Measurements from ENCODE around the gene GNAI2.
"Not testable (repeated sequence)": the region's sequence is repeated elsewhere in the genome, so short reads cannot be mapped to it uniquely, and the experiment has no call there.

Gene GNAI2

DNA sequence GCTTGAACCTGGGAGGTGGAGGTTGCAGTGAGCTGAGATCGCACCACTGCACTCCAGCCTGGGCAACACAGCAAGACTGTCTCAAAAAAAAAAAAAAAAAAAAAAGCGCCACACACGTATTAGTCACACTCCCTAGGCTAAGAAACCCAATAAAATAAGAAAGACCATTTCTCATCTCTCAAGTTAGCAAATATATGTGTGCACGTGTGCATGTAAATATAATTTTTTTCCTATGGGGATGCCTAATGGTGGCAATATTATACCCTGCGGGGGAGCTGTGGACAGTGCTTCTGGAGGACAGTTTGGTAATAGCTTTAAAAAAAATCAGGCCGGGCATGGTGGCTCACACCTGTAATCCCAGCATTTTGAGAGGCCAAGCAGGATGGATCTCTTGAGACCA lies 48.1 kb downstream of the GNAI2 start:
- not testable (repeated sequence) for DNase-seq

DNA sequence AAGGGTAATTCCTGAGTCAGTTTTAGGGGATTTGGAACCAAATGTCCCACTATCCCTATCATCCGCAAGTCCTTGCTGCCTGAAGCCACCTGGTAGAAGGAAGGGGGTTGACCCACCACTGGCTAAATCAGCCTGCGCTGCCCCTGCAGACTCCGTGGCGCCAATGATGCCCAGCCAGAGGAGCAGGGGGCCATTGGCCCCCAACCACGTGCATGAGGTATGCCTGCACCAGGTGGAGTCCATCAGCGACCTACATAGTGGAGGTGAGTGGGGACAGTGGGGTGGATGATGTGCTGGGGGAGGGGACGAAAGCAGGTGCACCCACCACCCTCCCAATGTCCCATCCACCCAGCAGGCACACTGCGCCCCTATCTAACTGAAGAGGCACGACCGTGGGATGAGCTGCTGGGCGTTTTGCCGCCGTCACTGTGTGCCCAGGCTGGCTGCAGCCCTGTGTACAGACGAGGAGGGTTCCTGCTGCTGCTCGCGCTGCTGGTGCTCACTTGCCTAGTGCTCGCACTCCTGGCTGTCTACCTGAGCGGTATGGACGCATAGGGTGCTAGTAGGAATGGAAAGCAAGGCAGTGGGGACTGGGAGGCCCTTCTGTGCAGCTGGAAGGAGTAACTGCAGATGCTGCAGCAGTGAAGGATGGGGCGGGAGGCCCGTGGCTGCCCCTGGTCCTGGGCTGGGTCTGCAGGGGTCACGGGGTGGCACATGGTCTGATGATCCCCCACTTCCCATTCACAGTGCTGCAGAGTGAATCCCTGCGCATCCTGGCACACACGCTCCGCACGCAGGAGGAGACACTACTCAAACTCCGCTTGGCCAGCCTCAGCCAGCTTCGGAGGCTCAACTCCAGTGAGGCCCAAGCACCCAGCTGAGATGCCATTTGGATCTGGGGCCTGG lies 50.6 kb downstream of the GNAI2 start:
- DNase-seq: no peak

DNA sequence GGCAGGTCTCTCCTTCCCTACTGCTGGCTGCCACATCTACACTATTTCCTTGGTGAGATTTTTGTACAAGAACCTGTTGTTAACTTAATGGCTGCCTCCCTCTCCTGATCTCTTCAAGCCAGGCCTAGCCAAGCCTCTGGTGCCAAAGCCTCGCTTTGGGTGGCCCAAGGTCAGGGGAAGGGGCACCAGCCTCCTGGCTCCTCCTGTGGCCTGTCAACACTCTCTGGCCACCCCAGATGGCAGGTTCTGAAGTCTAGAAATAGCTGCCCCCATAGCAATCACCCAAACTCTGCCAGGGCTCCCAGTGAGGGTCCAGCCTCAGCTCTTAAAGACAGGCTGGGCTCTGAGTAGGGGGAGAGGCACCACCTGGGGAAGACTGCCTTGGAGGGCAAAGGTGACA lies 51.3 kb downstream of the GNAI2 start:
- DNase-seq: no peak

DNA sequence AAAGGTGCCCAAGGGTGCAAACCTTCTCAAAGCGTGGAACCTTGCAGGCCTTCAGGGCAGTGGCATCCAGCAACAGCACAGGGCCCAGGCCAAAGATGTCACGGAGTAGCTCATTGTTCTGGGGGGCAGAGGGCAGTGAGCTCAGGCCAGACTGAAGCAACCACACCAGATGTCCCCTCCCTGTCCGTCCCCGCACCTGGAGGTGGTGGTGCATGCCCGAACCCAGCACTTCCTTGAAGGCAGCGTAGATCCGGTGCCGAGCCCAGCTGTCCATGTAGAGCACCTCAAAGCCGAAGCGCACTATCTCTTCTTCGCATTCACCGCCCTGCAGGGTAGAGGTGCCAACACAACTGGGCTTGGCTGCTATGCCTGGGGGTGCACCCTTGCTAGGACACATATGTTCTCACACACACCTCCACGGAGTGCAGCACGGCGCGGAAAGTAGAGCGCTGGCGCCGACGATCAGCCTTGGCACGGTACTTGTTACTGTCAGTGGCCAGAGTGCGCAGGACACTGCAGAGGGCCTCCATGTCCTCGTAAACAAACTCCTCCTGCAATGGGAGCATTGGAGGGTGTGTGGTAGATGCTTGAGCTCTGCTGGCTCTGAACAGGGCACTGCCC lies 52.5 kb downstream of the GNAI2 start:
- DNase-seq: no peak

DNA sequence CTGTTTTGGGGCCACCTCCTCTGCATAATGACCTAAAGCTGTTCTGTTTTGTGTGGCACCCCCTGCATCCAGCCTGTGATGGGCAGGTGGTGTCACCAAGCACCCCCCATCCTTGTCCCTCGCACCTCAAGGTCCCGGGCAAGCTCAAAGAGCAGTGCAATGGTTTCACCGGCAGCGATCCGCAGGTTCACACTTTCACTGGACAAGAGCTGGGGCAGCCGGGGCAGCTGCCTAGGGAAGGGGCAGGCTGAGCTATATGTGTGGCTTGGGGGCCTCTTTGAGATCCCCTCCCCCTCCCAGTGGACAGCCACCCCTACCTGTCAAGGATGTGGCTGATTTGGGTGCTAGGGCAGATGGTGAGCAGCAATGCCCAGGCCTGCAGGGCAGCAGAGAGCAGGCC lies 53.1 kb downstream of the GNAI2 start:
- no peak for DNase-seq

DNA sequence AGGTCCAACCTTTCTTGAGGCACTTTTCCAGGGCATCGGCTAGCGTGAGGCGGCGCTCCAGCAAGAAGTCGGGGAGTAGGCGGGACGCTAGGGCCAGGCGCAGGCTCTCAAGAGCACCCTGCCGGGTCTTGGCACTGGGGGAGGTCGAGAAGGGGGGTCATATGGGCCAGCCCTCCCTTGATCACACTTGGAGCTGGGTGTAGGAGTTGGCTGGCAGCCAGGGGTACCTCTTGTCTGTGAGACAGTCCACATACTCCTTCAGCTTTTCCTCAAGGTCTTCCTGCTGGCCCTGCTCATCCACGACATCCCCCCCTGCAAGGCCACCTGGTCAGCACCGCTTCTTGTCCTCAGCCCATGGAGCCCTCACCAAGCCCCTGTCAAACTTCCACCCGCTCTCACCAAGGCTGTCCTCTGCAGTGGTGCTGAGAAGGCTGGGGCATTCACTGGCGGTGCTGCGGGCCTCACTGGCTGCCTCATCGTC lies 54.2 kb downstream of the GNAI2 start:
- no peak for DNase-seq

DNA sequence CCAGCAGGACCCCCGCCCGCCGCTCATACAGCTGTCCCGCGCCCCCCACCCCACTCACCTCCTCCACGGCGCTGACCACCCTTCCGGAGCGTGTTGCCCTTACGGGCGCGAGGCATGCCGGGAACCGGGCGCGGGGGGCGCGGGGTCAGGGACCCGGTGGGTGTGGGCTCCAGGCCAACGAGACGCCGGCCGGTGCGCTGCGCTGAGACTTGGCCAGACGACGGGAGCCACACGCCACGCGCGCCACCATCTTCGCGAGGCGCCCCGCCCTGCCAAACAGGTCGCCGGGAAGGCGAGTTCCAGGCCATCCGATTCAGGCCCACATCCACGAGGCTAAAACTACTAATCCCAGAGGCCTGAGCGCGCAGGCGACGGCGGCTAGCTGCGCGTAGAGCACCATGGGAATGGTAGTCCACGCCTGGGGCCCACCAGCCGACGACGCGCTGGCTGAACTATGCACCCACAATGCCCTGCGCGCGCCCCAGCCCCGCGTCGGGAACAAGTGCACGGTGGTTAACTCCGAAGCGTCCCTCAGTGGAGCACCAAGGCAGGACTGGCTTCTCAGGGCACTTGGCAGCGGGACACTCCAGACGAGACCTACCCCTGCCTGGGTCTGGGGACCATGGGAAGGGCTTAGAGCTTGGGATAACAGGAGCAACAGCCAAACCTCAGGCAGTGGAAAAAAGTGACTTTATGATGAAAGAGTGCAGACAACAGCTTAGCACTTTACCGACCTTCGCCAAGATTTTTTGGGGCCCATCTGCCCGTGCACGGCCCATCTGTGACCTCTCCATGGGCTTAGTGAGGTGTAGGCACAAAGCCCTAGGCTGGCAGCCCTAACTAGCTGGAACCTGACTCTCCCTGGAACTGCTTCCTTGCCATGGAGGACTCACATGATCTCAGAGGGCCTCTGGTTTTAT lies 56.4 kb downstream of the GNAI2 start, which contains the start of gene IFRD2:
Gene IFRD2 (minus strand): TSS at position 271 of the 920 bp plus-strand sequence. CDS start 155 bp downstream, at position 116.
- peak; percentile 97 for DNase-seq

DNA sequence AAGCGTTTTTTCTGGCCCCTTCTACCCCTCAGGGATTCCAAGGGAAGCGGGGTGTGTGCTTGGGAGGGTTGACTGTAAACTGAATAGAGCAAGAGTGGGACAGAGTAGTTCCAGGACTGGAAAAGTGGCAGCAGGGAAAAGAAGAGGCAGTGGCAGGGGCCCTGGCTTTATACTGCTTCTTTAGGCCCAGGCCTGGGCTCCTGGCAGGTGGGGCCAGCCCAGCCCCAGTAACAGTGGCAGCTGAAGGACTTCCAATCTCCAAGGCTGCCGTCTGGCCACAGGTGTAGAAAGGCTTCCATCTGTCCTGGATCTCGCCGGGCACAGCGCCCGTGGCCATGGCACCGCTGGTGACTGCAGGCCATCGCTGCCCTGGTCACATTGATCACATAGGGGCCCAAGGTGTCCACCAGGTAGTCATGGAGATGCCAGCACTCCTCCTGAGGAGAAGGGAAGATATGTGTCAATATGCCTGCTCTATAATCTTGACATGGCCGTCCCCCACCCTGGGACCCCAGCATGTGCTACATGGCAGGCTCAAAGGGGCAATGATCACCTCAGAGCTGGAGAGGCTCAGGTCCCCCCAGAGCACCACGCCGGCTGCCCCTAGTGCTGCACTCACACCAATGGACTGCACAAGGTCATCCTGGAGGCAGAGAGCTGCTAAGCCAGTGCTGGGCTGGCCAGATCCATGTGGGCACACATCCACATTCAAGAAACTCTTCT lies 57.2 kb downstream of the GNAI2 start:
- DNase-seq: no peak

DNA sequence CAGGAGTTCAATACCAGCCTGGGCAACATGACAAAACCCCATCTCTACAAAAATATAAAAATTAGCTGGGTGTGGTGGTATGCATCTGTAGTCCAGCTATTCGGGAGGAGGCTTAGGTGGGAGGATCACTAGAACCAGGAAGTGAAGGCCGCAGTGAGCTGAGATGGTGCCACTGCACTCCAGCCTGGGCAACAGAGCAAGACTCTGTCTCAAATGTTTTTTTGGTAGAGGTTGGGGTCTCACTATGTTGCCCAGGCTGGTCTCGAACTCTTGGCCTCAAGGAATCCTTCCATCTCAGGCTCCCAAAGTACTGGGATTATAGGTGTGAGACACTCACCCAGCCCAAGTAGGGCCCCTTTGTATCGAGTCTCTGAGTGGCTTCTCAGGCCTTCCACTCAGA lies 58.1 kb downstream of the GNAI2 start:
- DNase-seq: no peak

DNA sequence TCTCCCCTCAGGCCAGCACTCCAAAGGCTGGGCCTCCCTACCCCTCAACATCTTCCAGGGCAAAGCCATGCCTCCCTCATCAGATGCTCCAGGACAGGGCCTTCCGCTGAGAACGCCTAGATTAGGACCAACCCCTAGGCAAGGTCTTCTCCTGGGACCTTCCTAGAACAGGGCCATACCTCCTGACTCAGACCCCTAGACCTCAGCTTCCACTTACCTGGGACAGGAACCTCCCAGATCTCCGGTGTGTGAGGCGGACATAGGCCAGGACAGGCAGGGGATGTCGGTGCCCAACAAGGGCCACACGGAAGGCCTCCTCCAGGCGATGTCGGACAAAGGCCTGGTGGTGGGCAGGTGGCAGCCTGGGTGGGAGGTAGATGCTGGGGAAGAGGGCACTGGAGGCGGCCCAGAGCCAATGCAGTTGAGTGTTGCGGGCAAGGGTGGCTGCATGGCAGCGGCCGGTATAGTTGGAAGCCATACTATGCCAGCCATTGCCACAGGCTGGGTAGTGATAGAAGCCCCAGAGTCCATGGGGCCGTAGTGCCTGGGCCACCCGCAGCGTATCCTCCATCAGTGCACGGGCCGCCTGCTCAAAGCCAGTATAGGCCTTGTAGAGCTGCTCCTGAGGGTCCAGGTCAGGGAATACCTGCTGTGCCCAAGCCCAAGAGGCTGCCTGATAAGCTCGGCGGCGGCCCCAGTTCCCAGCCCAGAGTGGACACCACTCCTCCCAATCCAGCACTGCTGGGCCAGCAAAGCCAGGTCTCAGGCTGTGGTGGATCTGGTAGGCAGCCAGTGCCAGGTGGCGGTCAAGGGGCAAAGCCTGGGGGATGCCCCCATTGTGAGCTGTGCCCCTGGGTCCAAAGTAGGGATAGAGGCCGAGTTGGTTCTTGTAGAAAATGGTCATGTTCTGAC lies 58.7 kb downstream of the GNAI2 start:
- no peak for DNase-seq

DNA sequence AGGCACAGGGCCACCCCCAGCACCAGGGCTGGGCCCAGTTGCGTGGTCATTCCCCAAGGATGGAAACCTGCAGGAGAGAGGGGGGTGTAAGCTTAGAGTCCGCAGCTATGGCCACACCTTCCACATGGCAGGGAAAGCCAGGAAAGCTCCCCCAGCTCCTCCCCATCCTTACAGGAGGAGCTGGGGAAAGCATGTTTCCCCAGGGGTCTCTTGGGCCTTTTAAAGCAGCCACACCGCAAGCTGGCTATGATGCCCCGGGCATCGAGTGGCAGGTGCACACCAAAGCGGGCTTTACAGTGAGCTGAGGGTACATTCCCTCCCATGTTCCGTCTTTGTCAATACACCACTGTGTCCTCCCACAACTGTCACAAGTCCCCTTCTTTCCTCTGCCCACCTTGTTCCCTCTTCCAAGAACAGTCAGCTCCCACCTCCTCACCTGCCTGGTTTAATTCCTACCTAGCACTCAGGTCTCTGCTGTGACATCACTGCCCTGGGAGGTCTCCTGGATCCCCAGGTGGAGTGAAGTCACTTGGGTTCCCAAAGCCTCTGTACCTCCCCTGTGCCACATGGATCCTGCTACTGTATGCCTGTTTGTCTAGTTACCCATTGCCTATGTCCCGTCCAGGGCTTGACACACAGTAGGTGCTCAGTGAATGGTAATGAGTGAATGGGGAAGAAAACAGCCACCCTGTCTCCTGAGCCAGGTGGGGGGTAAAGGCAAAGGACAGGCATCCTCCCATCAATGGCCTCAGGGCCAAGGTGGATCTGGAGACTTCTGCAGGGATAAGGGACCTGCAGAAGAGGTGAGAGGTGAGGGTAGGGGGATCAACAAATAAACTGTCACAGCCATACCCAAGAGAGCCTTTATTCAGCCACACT lies 59.8 kb downstream of the GNAI2 start:
- no peak for DNase-seq

DNA sequence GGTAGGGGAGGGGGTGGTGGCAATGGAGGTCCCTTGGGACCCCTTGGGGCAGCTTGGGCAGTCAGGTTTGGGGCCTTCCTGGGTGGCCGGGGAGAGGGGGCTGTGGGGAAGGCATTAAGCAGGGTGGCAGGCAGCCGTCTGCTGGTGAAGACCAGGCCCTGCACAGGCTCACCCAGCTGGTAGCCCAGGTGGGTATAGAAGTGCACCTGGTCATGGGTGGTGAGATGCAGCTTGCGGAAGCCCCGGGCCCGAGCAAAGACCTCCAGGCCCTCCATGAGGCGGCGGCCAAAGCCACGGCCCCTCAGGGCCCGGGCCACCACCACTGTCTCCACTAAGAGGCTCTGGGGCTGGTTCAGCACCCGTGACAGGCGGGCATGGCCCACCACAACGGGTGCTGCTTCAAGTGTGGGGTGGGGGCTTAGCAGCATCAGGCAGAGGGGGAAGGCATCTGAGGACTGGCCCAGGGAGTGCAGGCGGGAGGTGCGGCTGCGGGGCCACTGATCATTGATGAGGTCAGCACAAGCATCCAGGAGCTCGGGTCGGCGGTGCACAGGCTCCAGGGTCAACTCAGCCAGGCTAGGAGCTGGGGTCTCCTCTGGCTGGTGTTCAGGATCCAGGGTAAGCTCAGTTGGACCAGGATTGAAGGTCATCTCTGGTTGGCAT lies 60.8 kb downstream of the GNAI2 start:
- no peak for DNase-seq

DNA sequence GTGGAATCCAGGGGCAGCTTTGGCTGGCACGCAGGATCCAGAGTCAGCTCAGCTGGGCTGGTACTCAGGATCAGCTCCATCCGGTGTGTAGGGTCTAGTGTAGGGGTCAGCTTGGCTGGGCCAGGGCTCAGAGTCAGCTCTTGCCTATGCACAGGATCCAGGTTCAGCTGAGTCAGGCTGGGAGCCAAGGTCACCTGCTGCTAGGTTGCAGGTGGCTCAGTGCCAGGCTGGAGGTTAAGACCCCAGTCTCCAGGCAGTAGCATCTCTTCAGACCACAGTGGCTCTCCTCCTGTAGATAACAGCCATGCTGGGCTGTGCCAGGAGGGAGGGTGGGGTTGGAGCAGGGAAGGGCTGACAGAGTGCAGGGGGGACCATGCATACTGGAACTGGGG lies 61.4 kb downstream of the GNAI2 start:
- no peak for DNase-seq

DNA sequence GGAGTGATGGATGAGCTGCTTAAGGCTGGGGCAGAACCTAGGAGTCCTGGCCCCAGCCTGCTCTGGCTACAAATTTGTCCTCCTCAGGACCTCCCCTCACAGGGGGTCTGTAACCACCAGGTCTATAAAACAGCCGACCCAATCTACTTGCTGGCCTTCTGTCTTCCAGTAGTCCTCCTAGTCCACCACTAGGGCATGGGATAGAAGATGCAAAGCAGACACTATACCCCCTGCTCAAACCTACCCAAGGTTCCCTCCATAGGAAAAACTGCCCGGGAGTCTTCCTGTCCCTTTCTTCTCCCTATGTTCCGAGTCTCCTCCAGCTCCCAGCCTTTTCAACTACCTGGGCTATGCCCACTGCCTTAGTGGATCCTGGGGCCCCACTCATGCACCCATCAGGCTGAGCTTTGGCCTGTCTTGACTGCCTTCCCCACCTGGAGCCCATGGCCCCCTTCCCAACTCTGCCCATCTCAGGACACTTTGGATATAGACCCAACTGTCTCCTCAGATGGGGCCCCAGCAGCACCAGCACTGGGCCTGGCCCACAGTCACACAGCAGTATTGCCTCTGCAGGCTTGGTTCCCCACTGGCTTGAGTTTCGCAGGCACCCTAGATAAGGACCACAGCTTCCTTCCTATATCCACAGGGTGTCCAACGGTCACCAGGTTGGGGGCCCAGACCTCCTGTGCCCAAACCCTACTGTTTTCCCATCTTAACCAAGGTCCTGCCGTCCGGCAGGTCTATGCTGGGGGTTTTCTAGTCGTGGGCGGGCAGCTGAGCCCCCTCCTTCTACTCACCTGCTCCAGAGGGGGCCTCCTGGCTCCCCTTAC lies 62.1 kb downstream of the GNAI2 start:
- DNase-seq: no peak

DNA sequence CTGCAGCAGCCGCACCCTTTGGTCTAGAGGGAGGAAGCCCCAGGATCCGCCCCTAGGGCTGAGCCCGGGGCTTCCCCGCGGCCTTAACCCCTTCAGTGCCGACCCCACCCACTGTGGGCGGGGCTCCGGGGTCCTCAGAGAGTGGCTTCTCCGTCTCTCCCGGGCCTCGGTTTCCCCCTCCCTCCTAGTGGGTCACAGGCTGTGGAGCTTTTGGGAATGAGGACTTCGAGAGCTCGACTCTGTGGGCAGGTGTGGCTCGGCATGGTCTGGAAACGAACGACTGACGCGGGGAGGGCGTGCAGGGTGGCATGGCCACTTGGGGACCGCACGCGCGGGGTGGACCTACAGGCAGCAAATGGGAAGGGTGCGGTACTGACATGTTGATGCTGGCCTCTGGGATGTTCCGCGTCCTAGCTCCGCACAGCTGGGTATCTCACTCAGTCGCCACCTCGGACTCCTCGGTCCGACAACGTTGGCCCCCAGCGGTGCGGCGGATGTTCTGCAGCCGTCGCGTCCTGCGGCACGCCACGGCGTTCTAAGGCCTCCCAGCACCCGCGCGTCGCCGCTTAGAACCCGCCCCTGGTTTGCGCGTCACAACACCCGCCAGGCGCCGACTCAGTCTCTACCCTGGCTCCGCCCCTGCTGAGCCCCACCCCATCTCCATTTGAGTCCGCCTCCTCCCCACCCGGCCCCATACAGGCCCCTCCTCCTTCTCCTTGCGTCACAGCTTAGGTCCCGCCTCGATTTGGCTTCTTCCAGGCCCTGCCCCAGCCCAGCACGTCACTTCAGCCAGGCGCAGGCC lies 63.0 kb downstream of the GNAI2 start, which contains the start of the genes HYAL3 and NAA80:
Gene HYAL3 (minus strand): TSS at position 570 of the 802 bp plus-strand sequence. CDS start 3,803 bp downstream, outside the sequence.
Gene NAA80 (minus strand): TSS at position 570 of the 802 bp plus-strand sequence. CDS start 1,942 bp downstream, outside the sequence.
- peak; percentile 99 for DNase-seq

DNA sequence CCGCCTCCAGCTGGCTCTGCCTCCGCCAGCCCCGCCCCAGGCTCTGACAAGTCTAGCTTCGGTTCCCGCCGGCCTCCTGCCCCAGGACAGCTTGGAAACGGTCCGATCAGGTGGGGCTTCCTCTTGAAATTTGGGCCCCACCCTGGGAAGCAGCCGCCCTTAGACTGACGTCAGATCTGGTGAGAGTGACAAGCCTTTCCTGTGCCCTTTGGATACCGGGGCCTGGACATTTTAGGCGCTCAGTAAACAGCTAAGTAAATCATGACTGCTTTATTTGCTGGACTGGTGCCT lies 63.6 kb downstream of the GNAI2 start:
- no peak for DNase-seq

DNA sequence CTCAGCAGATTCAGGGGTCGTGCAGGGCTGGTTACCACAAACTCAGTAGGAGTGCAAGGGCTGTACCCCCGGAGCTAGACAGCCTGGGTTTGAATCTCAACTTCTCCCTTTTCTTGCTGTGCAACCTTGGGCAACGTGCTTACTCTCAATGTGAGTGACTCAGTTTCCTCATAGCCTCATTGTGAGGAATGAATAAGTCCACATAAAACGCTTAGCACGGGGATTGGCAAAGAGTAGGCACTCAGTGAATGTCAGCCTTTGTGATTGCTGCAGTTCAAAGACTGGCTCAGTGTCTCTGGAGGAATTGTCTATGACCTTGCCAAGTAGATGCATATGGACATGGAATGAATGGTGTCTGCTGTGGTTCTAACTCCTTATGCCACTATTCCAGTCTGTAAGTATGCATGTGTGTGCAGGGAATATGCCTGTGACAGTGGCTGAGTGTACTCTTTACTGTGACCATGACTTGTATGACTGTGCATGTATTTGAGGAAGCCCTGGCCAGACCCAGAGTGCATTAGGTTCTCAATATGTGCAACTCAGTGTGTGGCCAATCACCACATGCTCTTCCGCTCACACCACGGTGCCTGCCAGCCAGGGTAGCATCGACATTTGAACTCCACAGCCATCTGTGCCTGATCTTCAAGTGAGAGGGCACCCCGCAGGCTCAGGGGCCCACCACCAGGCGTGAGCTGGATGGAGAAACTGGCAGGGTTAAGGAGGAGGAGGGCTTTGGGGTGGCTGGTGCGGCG lies 64.1 kb downstream of the GNAI2 start:
- DNase-seq: peak; percentile 28

All from fibroblast of upper back skin (primary cell).